Measurements from ENCODE around the gene NANOS2. TPM values are rescaled to one million over a fixed set of nuclear protein-coding genes. Genes with fewer than 3 reads are reported as not detected.

NANOS2 gene
- total RNA-seq, 1 donor from 2014 or later: not detected

DNA sequence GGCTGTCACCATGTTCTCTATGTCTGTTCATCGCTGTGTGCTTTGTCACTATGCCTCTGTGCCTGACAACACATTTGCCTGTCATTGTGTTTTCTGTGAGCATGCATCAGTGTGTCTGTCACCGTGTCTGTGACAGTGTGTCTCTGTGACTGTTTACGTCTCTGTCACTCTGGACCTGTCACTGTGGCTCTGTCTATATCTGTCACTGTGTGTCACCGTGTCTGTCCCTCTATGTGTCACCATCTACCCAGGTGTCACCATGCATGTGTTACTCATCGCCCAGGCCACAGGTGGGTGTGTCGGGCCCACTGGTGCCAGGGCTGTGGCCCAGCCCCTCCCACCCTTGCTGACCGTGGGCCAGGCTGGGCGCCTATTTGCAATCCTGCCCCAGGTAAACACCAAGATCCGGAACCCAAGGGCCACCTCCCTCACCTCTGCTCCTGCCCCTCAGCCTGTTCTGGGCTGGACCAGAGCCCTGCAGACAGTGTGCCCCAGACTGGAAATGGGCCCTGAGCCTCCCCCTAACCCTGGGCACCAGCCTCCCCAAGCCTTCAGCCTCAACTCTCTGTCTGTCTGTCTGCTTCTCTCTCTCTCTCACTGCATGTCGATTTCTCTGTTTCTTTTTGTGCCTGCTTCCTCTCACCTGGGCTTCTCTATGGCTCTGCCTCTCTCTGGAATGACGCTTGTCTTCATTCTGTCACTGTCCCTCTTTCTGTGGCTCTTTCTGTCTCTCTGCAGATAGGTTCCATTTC, 36.4 kb downstream of the NANOS2 start:
- H3K4me2 ChIP-seq: no peak overlapping the region
- H3K27me3 ChIP-seq: no peaks in the 10 kb centered on the region
- H3K4me3 Mint-ChIP-seq: no peak overlapping the region
- H3K4me3 ChIP-seq: no peak overlapping the region
- peaks cover 4% of the 10 kb centered on the region for H4K20me1 ChIP-seq (ENCODE audit: low read depth)
- H3K36me3 ChIP-seq: no peaks in the 10 kb centered on the region
- H3K27ac Mint-ChIP-seq: peak overlapping the region; percentile 3
- no peaks in the 10 kb centered on the region for H3K9me3 ChIP-seq (ENCODE audit: low read depth)
- H3K27ac ChIP-seq: no peak overlapping the region
- peaks cover 18% of the 10 kb centered on the region for H3F3A ChIP-seq (ENCODE audit: low read depth)
- peaks cover 2% of the 10 kb centered on the region for H3K36me3 Mint-ChIP-seq
- peaks cover 46% of the 10 kb centered on the region for H3K4me1 Mint-ChIP-seq
- H2AFZ ChIP-seq (replicated peaks): no peak overlapping the region
- no peaks in the 10 kb centered on the region for H3K79me2 ChIP-seq (ENCODE audit: low read depth)
- peaks cover 17% of the 10 kb centered on the region for H3K27me3 Mint-ChIP-seq (ENCODE audit: insufficient read depth, low read depth)
- H3K9ac ChIP-seq: no peak overlapping the region
- DNase-seq (ENCODE audit: low spot score): no peak
- no peaks in the 10 kb centered on the region for H3K9me3 Mint-ChIP-seq
- TF ChIP-seq, protein P1, sequence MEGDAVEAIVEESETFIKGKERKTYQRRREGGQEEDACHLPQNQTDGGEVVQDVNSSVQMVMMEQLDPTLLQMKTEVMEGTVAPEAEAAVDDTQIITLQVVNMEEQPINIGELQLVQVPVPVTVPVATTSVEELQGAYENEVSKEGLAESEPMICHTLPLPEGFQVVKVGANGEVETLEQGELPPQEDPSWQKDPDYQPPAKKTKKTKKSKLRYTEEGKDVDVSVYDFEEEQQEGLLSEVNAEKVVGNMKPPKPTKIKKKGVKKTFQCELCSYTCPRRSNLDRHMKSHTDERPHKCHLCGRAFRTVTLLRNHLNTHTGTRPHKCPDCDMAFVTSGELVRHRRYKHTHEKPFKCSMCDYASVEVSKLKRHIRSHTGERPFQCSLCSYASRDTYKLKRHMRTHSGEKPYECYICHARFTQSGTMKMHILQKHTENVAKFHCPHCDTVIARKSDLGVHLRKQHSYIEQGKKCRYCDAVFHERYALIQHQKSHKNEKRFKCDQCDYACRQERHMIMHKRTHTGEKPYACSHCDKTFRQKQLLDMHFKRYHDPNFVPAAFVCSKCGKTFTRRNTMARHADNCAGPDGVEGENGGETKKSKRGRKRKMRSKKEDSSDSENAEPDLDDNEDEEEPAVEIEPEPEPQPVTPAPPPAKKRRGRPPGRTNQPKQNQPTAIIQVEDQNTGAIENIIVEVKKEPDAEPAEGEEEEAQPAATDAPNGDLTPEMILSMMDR (IDR thresholded peaks at IDR 0.05): no peak
- TF ChIP-seq EZH2phosphoT487 (IDR thresholded peaks at IDR 0.05): no peak
- TF ChIP-seq EZH2 (IDR thresholded peaks at IDR 0.05): no peak
- H3K4me1 ChIP-seq: peaks cover 26% of the 10 kb centered on the region

DNA sequence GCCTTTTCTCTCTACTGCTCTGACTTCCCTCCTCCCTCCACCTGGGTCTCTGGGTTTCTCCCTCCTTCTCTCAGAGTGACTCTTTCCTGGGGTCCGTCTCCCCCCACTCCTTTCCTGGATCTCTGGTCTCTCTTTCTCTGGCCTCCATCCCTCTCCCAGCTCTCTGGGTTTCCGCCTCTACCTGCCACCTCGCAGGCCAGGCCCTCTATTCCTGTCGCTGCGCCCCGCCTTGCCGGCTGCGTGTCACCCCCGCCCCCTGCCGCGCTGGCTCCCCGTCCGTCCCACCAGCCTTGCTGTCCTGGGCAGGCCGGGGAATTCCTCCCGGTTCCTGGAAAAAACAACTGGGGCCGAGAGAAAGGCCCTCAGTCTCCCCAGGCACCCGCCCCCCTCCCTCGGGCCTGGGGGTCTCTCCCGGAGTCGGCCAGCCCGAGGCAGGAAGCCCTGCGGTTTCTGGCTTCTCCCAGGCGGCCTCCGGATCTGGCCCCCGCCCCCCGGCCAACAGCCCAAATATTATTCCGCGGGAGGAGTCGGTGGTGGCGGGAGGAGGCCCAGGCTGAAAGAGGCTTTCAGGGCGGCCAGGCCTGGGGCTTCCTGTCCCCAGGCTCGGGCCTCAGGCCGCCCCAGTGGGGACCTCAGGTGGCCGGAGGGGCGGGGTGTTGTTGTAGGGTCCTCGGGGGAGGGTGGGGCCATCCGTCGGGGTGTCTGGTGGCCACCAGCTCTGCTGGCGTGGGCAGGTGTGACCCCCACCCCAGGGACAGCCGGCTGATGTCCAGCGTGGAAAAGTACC, 38.0 kb downstream of the NANOS2 start:
- no peaks in the 10 kb centered on the region for H3K9me3 ChIP-seq (ENCODE audit: low read depth)
- Mint-ChIP-seq H3K27ac (peak overlapping the region; percentile 4), H3K4me1 (peaks cover 42% of the 10 kb centered on the region), H3K36me3 (no peaks in the 10 kb centered on the region), H3K4me3 (peak overlapping the region; percentile 16), H3K27me3 (ENCODE audit: insufficient read depth, low read depth) (peaks cover 18% of the 10 kb centered on the region), H3K9me3 (peaks cover 2% of the 10 kb centered on the region)
- peak overlapping the region; percentile 81 for H3K4me2 ChIP-seq
- TF ChIP-seq EZH2 (IDR thresholded peaks at IDR 0.05): no peak
- peak overlapping the region; percentile 34 for H3K9ac ChIP-seq
- H4K20me1 ChIP-seq (ENCODE audit: low read depth): no peaks in the 10 kb centered on the region
- H3K4me1 ChIP-seq: peaks cover 12% of the 10 kb centered on the region
- H3K4me3 ChIP-seq: peak overlapping the region; percentile 34
- no peaks in the 10 kb centered on the region for H3K79me2 ChIP-seq (ENCODE audit: low read depth)
- peak; percentile 61 for DNase-seq (ENCODE audit: low spot score)
- H3F3A ChIP-seq (ENCODE audit: low read depth): peaks cover 6% of the 10 kb centered on the region
- no peaks in the 10 kb centered on the region for H3K36me3 ChIP-seq
- H2AFZ ChIP-seq (replicated peaks): peak overlapping the region; percentile 64
- no peaks in the 10 kb centered on the region for H3K27me3 ChIP-seq
- no peak overlapping the region for H3K27ac ChIP-seq

DNA sequence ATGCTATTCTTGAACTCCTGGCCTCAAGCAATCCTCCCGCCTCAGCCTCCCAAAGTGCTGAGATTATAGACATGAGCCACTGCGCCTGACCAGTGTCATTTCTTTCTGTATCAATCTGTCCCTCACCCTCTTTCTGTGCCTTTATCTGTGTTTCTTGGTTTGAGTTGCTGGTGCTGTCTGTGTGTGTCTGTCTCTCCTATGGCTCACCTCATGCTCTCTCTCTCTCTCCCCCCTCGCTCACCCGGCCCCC, 38.5 kb downstream of the NANOS2 start:
- no peaks in the 10 kb centered on the region for H3K27me3 ChIP-seq
- peaks cover 2% of the 10 kb centered on the region for H3K9me3 Mint-ChIP-seq
- H3K36me3 Mint-ChIP-seq: no peaks in the 10 kb centered on the region
- H3F3A ChIP-seq (ENCODE audit: low read depth): peaks cover 6% of the 10 kb centered on the region
- H3K27ac Mint-ChIP-seq: peak overlapping the region; percentile 4
- H3K79me2 ChIP-seq (ENCODE audit: low read depth): no peaks in the 10 kb centered on the region
- peak overlapping the region; percentile 64 for H2AFZ ChIP-seq (replicated peaks)
- no peak overlapping the region for H3K27ac ChIP-seq
- H3K4me2 ChIP-seq: peak overlapping the region; percentile 81
- DNase-seq (ENCODE audit: low spot score): no peak
- peaks cover 12% of the 10 kb centered on the region for H3K4me1 ChIP-seq
- H3K4me3 ChIP-seq: peak overlapping the region; percentile 34
- TF ChIP-seq EZH2phosphoT487 (IDR thresholded peaks at IDR 0.05) (no peak), EZH2 (IDR thresholded peaks at IDR 0.05) (no peak)
- TF ChIP-seq, protein P1 (IDR thresholded peaks at IDR 0.05): no peak
- peaks cover 42% of the 10 kb centered on the region for H3K4me1 Mint-ChIP-seq
- peak overlapping the region; percentile 16 for H3K4me3 Mint-ChIP-seq
- no peaks in the 10 kb centered on the region for H3K36me3 ChIP-seq
- H3K27me3 Mint-ChIP-seq (ENCODE audit: insufficient read depth, low read depth): peaks cover 17% of the 10 kb centered on the region
- H3K9me3 ChIP-seq (ENCODE audit: low read depth): no peaks in the 10 kb centered on the region
- no peak overlapping the region for H3K9ac ChIP-seq
- no peaks in the 10 kb centered on the region for H4K20me1 ChIP-seq (ENCODE audit: low read depth)

DNA sequence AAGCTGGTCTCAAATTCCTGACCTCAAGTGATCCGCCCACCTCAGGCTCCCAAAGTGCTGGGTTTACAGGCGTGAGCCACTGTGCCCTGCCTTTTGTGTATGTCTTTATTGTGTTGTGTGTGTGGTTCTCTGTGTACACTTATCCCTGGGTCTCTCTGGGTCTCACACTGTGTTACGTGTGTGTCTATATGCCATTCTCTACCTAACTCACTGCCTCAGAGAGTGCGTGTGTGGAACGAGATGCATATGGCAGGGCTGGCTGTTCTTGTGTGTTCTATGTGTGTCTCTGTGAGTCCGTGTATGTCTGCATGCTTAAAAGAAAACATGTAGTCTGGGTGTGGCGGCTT, 40.0 kb downstream of the NANOS2 start:
- peaks cover 12% of the 10 kb centered on the region for H3K4me1 ChIP-seq
- H3K36me3 ChIP-seq: no peaks in the 10 kb centered on the region
- no peaks in the 10 kb centered on the region for H4K20me1 ChIP-seq (ENCODE audit: low read depth)
- no peak overlapping the region for H3K27ac ChIP-seq
- no peak overlapping the region for H3K9ac ChIP-seq
- H3K27me3 ChIP-seq: no peaks in the 10 kb centered on the region
- H3K27me3 Mint-ChIP-seq (ENCODE audit: insufficient read depth, low read depth): peaks cover 12% of the 10 kb centered on the region
- H3K79me2 ChIP-seq (ENCODE audit: low read depth): no peaks in the 10 kb centered on the region
- H3K36me3 Mint-ChIP-seq: no peaks in the 10 kb centered on the region
- peak overlapping the region; percentile 70 for H3K27ac Mint-ChIP-seq
- DNase-seq (ENCODE audit: low spot score): no peak
- peaks cover 2% of the 10 kb centered on the region for H3K9me3 Mint-ChIP-seq
- no peak overlapping the region for H2AFZ ChIP-seq (replicated peaks)
- no peak overlapping the region for H3K4me2 ChIP-seq
- H3K4me1 Mint-ChIP-seq: peaks cover 39% of the 10 kb centered on the region
- no peak overlapping the region for H3K4me3 ChIP-seq
- H3K9me3 ChIP-seq (ENCODE audit: low read depth): no peaks in the 10 kb centered on the region
- peaks cover 6% of the 10 kb centered on the region for H3F3A ChIP-seq (ENCODE audit: low read depth)
- H3K4me3 Mint-ChIP-seq: peak overlapping the region; percentile 38
- TF ChIP-seq EZH2 (IDR thresholded peaks at IDR 0.05): no peak
- TF ChIP-seq EZH2phosphoT487 (IDR thresholded peaks at IDR 0.05): no peak
- TF ChIP-seq, protein P1 (IDR thresholded peaks at IDR 0.05): no peak
